ENCODE measurements around the gene COL8A1.

DNA sequence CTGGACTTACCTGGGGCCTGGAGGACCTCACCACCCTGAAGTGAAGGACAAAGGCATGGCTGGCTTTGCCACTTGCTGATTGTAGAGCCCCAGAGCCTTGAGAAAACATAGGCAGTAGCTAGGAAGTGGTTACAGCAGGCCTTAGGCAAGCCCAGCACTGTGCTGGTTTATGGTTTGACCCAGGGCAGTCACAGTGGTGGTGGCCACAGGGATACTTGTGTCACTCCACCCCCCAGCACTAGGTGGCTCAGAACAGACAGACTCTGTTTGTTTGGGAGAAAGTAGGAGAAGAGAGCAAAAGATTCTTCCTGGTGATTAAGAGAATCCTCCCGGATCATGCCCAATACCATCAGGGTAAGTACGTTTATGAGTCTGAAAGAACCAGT is 13.2 kb upstream of the COL8A1 start:
- TF ChIP-seq POLR2A (IDR thresholded peaks at IDR 0.05; ENCODE audit: low read depth, low read length), result no peak
- no peak for TF ChIP-seq POLR2AphosphoS5 (IDR thresholded peaks at IDR 0.05; ENCODE audit: low read depth, low read length)
- no peak for TF ChIP-seq TAF1 (IDR thresholded peaks at IDR 0.05; ENCODE audit: low read depth, low read length)
- TF ChIP-seq SPI1 (IDR thresholded peaks at IDR 0.05; ENCODE audit: low read depth, low read length), result no peak
- TF ChIP-seq POU2F2 (IDR thresholded peaks at IDR 0.05; ENCODE audit: low read depth, low read length), result no peak
- no peak for TF ChIP-seq PAX5 (IDR thresholded peaks at IDR 0.05; ENCODE audit: insufficient read depth, low read length, severe bottlenecking)
